Measurements from ENCODE around the gene HSPB2. TPM values are rescaled to one million over a fixed set of nuclear protein-coding genes. Genes with fewer than 3 reads are reported as not detected.
"Not testable (repeated sequence)": the region's sequence is repeated elsewhere in the genome, so short reads cannot be mapped to it uniquely, and the experiment has no call there.

The HSPB2 gene
- total RNA-seq, 4 donors from 2014 or later, result 0.21 to 5.2 TPM; not detected in 2

- no peaks in the 10 kb centered on the region for H3K36me3 ChIP-seq
- H3K27me3 ChIP-seq, result no peaks in the 10 kb centered on the region
- intact Hi-C loops (cut with DNase I; ENCODE audit: low total_unique reads), result no loop called here
- peak overlapping the region; percentile 85 to 88 for H3K27ac ChIP-seq
- H3K9me3 ChIP-seq, result no peaks in the 10 kb centered on the region
- H3K4me1 ChIP-seq, result peaks cover 0 to 4% of the 10 kb centered on the region in 2 donors
- H3K4me3 ChIP-seq, result no peak overlapping the region
- peak in 1 of 2 donors; percentile 43 for DNase-seq
- TF ChIP-seq POLR2A (IDR thresholded peaks at IDR 0.05) (no peak), CTCF (IDR thresholded peaks at IDR 0.05) (no peak)
Measured at GRCh38 chr11:111925953-111926352, 13.4 kb downstream of the HSPB2 start.

GRCh38 chr11:111926505-111927391 is 14.2 kb downstream of the HSPB2 start:
- intact Hi-C loops (cut with DNase I; ENCODE audit: low total_unique reads), result no loop called here
- H3K4me3 ChIP-seq, result peak overlapping the region; percentile 27 to 37
- H3K36me3 ChIP-seq, result no peaks in the 10 kb centered on the region
- H3K4me1 ChIP-seq, result peaks cover 0 to 4% of the 10 kb centered on the region in 2 donors
- no peaks in the 10 kb centered on the region for H3K9me3 ChIP-seq
- no peaks in the 10 kb centered on the region for H3K27me3 ChIP-seq
- peak; percentile 96 to 97 for DNase-seq
- H3K27ac ChIP-seq, result peak overlapping the region; percentile 85 to 88
- peak; percentile 62 to 80 for TF ChIP-seq POLR2A (IDR thresholded peaks at IDR 0.05)
- TF ChIP-seq CTCF (IDR thresholded peaks at IDR 0.05), result no peak

GRCh38 chr11:111930472-111930871 is 17.9 kb downstream of the HSPB2 start:
- TF ChIP-seq POLR2A (IDR thresholded peaks at IDR 0.05), result no peak
- no peak for TF ChIP-seq CTCF (IDR thresholded peaks at IDR 0.05)
- H3K27me3 ChIP-seq, result no peaks in the 10 kb centered on the region
- peaks cover 0 to 4% of the 10 kb centered on the region in 2 donors for H3K4me1 ChIP-seq
- DNase-seq, result no peak
- intact Hi-C loops (cut with DNase I; ENCODE audit: low total_unique reads), result loop anchor here (10.0 kb wide), 1 partner anchor 56 kb away; the partner anchor contains the start of genes ALG9, CFAP68 and FDXACB1
- no peaks in the 10 kb centered on the region for H3K9me3 ChIP-seq
- no peaks in the 10 kb centered on the region for H3K36me3 ChIP-seq
- H3K4me3 ChIP-seq, result no peak overlapping the region
- no peak overlapping the region for H3K27ac ChIP-seq

- H3K9me3 ChIP-seq, result no peaks in the 10 kb centered on the region
- DNase-seq, result no peak
- intact Hi-C loops (cut with DNase I; ENCODE audit: low total_unique reads), result loop anchor here (10.0 kb wide), 1 partner anchor 58 kb away; the partner anchor contains the start of genes ALG9, CFAP68 and FDXACB1
- no peak overlapping the region for H3K27ac ChIP-seq
- no peak for TF ChIP-seq POLR2A (IDR thresholded peaks at IDR 0.05)
- no peak for TF ChIP-seq CTCF (IDR thresholded peaks at IDR 0.05)
- H3K4me3 ChIP-seq, result no peak overlapping the region
- H3K27me3 ChIP-seq, result no peaks in the 10 kb centered on the region
- H3K36me3 ChIP-seq, result no peaks in the 10 kb centered on the region
- peaks cover 0 to under 1% of the 10 kb centered on the region in 2 donors for H3K4me1 ChIP-seq
Measured at GRCh38 chr11:111932611-111932950, 20.0 kb downstream of the HSPB2 start.

GRCh38 chr11:111933176-111933575 is 20.6 kb downstream of the HSPB2 start:
- H3K27ac ChIP-seq, DNase-seq, H3K9me3 ChIP-seq, H3K4me3 ChIP-seq, H3K4me1 ChIP-seq, H3K36me3 ChIP-seq, H3K27me3 ChIP-seq: not testable (repeated sequence)
- intact Hi-C loops (cut with DNase I; ENCODE audit: low total_unique reads), result loop anchor here (10.0 kb wide), 1 partner anchor 58 kb away; the partner anchor contains the start of genes ALG9, CFAP68 and FDXACB1
